NCI-H345 (cell line): Measurements from ENCODE around the gene TFF2.

Experiments
- DNase-seq: peaks from one replicate; lab custom pipeline; 2025; lab: John Stamatoyannopoulos, UW

The TFF2 gene

GRCh38 chr21:42346866-42347600 is 3.8 kb downstream of the TFF2 start:
- no peak for DNase-seq

GRCh38 chr21:42346441-42346840 is 4.4 kb downstream of the TFF2 start:
- DNase-seq, result no peak

GRCh38 chr21:42344631-42345030 is 6.2 kb downstream of the TFF2 start:
- no peak for DNase-seq

- DNase-seq, result no peak
Observed at GRCh38 chr21:42343963-42344510, 6.8 kb downstream of the TFF2 start.

GRCh38 chr21:42343556-42343955 is 7.2 kb downstream of the TFF2 start:
- no peak for DNase-seq

GRCh38 chr21:42343101-42343500 is 7.7 kb downstream of the TFF2 start:
- DNase-seq, result no peak

GRCh38 chr21:42341776-42342542 is 8.8 kb downstream of the TFF2 start:
- DNase-seq, result peak; percentile 80

GRCh38 chr21:42340187-42341050 is 10.4 kb downstream of the TFF2 start:
- DNase-seq, result no peak

- no peak for DNase-seq
Observed at GRCh38 chr21:42338729-42339715, 11.8 kb downstream of the TFF2 start.

GRCh38 chr21:42337830-42338728 is 12.7 kb downstream of the TFF2 start:
- DNase-seq, result peak; percentile 99

GRCh38 chr21:42337276-42337675 is 13.5 kb downstream of the TFF2 start:
- DNase-seq, result no peak

- no peak for DNase-seq
Observed at GRCh38 chr21:42336054-42336453, 14.7 kb downstream of the TFF2 start.

GRCh38 chr21:42332557-42333317 is 18.1 kb downstream of the TFF2 start:
- no peak for DNase-seq

GRCh38 chr21:42331660-42332059 is 19.1 kb downstream of the TFF2 start:
- no peak for DNase-seq

- no peak for DNase-seq
Observed at GRCh38 chr21:42330380-42331371, 20.1 kb downstream of the TFF2 start.

- DNase-seq, result no peak
Observed at GRCh38 chr21:42324896-42325295, 25.9 kb downstream of the TFF2 start.

- DNase-seq, result no peak
Observed at GRCh38 chr21:42321845-42322244, 28.9 kb downstream of the TFF2 start.

- DNase-seq, result no peak
Observed at GRCh38 chr21:42321231-42321630, 29.6 kb downstream of the TFF2 start.
